Osteoblast (primary cell): ENCODE results near the gene TMEM52. TPM values are rescaled to one million over a fixed set of nuclear protein-coding genes. Genes with fewer than 3 reads are reported as not detected.

ENCODE experiments used
- DNase-seq: peaks from one replicate; pipeline ENCODE4 v3.0.0; 2011; ENCODE audit warnings: low spot score, mixed read lengths; ENCODE audit not compliant: insufficient read length; ENCODE audit errors: missing footprints
- H2AFZ ChIP-seq: 2 replicates; pipeline ENCODE4 v1.6.0; 2011; ENCODE audit warnings: mild to moderate bottlenecking, low read length
- H3K27ac ChIP-seq: 2 replicates; pipeline ENCODE4 v1.5.1; 2011; ENCODE audit warnings: mild to moderate bottlenecking, low read depth, low read length, moderate library complexity
- H3K27me3 ChIP-seq: 2 replicates; pipeline ENCODE4 v1.6.0; 2012; ENCODE audit warnings: mild to moderate bottlenecking, control low read depth, inconsistent platforms, low read length, moderate library complexity; ENCODE audit not compliant: insufficient read depth
- H3K36me3 ChIP-seq: 2 replicates; pipeline ENCODE4 v1.5.1; 2011; ENCODE audit warnings: mild to moderate bottlenecking, low read length, control low read depth, moderate library complexity; ENCODE audit not compliant: insufficient read depth
- H3K4me1 ChIP-seq: 2 replicates; pipeline ENCODE4 v1.5.1; 2011; ENCODE audit warnings: mild to moderate bottlenecking, low read length, control low read depth, moderate library complexity; ENCODE audit not compliant: insufficient read depth
- H3K4me2 ChIP-seq: 2 replicates; pipeline ENCODE4 v1.6.0; 2011; ENCODE audit warnings: mild to moderate bottlenecking, low read length; ENCODE audit not compliant: insufficient read depth
- H3K4me3 ChIP-seq: fragments of 200-600 bp; sonication (generic); 3 replicates; pipeline ENCODE4 v1.5.1; 2012; ENCODE audit warnings: mild to moderate bottlenecking, low read length, inconsistent platforms; ENCODE audit not compliant: insufficient read depth
- H3K79me2 ChIP-seq: 2 replicates; pipeline ENCODE4 v1.6.0; 2012; ENCODE audit warnings: mild to moderate bottlenecking, low read length, control low read depth, inconsistent platforms; ENCODE audit not compliant: insufficient read depth
- H3K9me3 ChIP-seq: 2 replicates; pipeline ENCODE4 v1.5.1; 2011; ENCODE audit warnings: low read depth, low read length, control low read depth
- H4K20me1 ChIP-seq: 2 replicates; pipeline ENCODE4 v1.6.0; 2012; ENCODE audit warnings: mild to moderate bottlenecking, low read length, control low read depth; ENCODE audit not compliant: insufficient read depth
- CTCF ChIP-seq: IDR thresholded peaks from 2 replicates; pipeline ENCODE4 v1.5.1; 2011; ENCODE audit warnings: mild to moderate bottlenecking, low read depth, low read length, moderate library complexity; ENCODE audit errors: extremely low read depth
- total RNA-seq: library from RNA; depleted of rRNA; stranded (reverse); fragments of >200 nt; gene quantifications from 2 replicates; pipeline ENCODE4 v1.2.3, GENCODE V29; 2012

TMEM52 gene
- total RNA-seq, 1 donor: not detected

- peaks cover 78% of the 10 kb centered on the region for H4K20me1 ChIP-seq
- H3K4me3 ChIP-seq: no peak overlapping the region
- H3K36me3 ChIP-seq: no peaks in the 10 kb centered on the region
- H3K27ac ChIP-seq: no peak overlapping the region
- peaks cover 95% of the 10 kb centered on the region for H3K79me2 ChIP-seq
- no peak overlapping the region for H3K4me2 ChIP-seq
- no peaks in the 10 kb centered on the region for H3K27me3 ChIP-seq
- H3K4me1 ChIP-seq: peaks cover 3% of the 10 kb centered on the region
- no peak for DNase-seq
- H3K9me3 ChIP-seq: no peaks in the 10 kb centered on the region
- no peak overlapping the region for H2AFZ ChIP-seq
- TF ChIP-seq CTCF: no peak
Measured at GRCh38 chr1:1881727-1882126, 37.4 kb downstream of the TMEM52 start.

- Histone ChIP-seq H3K4me1 (peaks cover 9% of the 10 kb centered on the region), H3K79me2 (peaks cover 95% of the 10 kb centered on the region), H3K27me3 (no peaks in the 10 kb centered on the region), H3K27ac (peak overlapping the region; percentile 15), H3K9me3 (no peaks in the 10 kb centered on the region), H2AFZ (no peak overlapping the region), H4K20me1 (peaks cover 80% of the 10 kb centered on the region), H3K4me2 (no peak overlapping the region), H3K36me3 (peaks cover 3% of the 10 kb centered on the region), H3K4me3 (no peak overlapping the region)
- no peak for TF ChIP-seq CTCF
- DNase-seq: no peak
Measured at GRCh38 chr1:1880617-1881312, 38.3 kb downstream of the TMEM52 start.

- H3K4me1 ChIP-seq: peaks cover 9% of the 10 kb centered on the region
- H3K36me3 ChIP-seq: peaks cover 8% of the 10 kb centered on the region
- H3K9me3 ChIP-seq: no peaks in the 10 kb centered on the region
- no peak for TF ChIP-seq CTCF
- no peak overlapping the region for H2AFZ ChIP-seq
- no peak overlapping the region for H3K27ac ChIP-seq
- no peaks in the 10 kb centered on the region for H3K27me3 ChIP-seq
- H4K20me1 ChIP-seq: peaks cover 86% of the 10 kb centered on the region
- H3K4me3 ChIP-seq: no peak overlapping the region
- no peak for DNase-seq
- H3K4me2 ChIP-seq: no peak overlapping the region
- H3K79me2 ChIP-seq: peaks cover 97% of the 10 kb centered on the region
Measured at GRCh38 chr1:1879942-1880341, 39.1 kb downstream of the TMEM52 start.

GRCh38 chr1:1877865-1878436, 41.1 kb downstream of the TMEM52 start:
- peaks cover 98% of the 10 kb centered on the region for H3K79me2 ChIP-seq
- H4K20me1 ChIP-seq: peaks cover 88% of the 10 kb centered on the region
- peaks cover 6% of the 10 kb centered on the region for H3K4me1 ChIP-seq
- no peaks in the 10 kb centered on the region for H3K9me3 ChIP-seq
- H3K27me3 ChIP-seq: no peaks in the 10 kb centered on the region
- H2AFZ ChIP-seq: no peak overlapping the region
- H3K36me3 ChIP-seq: peaks cover 10% of the 10 kb centered on the region
- peak; percentile 36 for DNase-seq
- TF ChIP-seq CTCF: no peak
- no peak overlapping the region for H3K4me2 ChIP-seq
- no peak overlapping the region for H3K4me3 ChIP-seq
- no peak overlapping the region for H3K27ac ChIP-seq
